Fibroblast of lung (primary cell): ENCODE data around the gene ZDHHC1.

ENCODE experiments used
- EZH2 ChIP-seq: IDR thresholded peaks from 2 replicates; pipeline ENCODE4 v1.5.1; 2012; ENCODE audit warnings: low read length, control low read depth, mild to moderate bottlenecking; ENCODE audit errors: missing control alignments
- TF ChIP-seq, protein P1 (sequence below), 2 donors: IDR thresholded peaks in 1 of 2; conservative IDR thresholded peaks in 1 of 2; 1 replicate in 1 of 2; 2 replicates in 1 of 2; pipeline ENCODE4 v1.5.1; 2011 to 2012; ENCODE audit warnings: low read length in 2 of 2, control low read depth in 1 of 2, inconsistent platforms in 1 of 2, low read depth in 1 of 2, mild to moderate bottlenecking in 1 of 2

DNA sequence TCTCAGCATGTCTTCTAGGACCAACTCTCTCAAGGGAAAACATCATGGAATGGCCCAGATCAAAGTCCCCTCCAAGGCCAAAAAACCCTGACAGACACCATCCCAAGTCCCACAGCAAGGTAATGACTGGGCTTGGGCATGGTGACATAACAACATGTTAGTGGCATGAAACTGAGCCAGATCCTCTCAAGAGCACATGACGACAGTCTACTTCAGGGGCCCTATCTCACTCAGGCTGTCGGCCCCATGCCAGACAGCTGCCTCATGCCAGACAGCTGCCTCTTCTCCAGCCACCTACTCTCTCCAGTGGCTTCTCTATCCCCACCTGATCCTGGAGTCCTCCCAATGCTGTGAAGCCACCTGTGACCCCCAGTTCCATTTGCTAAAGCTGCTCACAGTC is 33.1 kb upstream of the ZDHHC1 start:
- TF ChIP-seq EZH2: no peak
- TF ChIP-seq, protein P1, sequence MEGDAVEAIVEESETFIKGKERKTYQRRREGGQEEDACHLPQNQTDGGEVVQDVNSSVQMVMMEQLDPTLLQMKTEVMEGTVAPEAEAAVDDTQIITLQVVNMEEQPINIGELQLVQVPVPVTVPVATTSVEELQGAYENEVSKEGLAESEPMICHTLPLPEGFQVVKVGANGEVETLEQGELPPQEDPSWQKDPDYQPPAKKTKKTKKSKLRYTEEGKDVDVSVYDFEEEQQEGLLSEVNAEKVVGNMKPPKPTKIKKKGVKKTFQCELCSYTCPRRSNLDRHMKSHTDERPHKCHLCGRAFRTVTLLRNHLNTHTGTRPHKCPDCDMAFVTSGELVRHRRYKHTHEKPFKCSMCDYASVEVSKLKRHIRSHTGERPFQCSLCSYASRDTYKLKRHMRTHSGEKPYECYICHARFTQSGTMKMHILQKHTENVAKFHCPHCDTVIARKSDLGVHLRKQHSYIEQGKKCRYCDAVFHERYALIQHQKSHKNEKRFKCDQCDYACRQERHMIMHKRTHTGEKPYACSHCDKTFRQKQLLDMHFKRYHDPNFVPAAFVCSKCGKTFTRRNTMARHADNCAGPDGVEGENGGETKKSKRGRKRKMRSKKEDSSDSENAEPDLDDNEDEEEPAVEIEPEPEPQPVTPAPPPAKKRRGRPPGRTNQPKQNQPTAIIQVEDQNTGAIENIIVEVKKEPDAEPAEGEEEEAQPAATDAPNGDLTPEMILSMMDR (conservative IDR thresholded peaks at IDR 0.05 in 1 of 2, IDR thresholded peaks at IDR 0.05 in 1 of 2; ENCODE audit: low read depth in 1 of 2, low read length in 2 of 2): no peak
